Measurements from ENCODE around the gene CEP85L.

CEP85L gene

DNA sequence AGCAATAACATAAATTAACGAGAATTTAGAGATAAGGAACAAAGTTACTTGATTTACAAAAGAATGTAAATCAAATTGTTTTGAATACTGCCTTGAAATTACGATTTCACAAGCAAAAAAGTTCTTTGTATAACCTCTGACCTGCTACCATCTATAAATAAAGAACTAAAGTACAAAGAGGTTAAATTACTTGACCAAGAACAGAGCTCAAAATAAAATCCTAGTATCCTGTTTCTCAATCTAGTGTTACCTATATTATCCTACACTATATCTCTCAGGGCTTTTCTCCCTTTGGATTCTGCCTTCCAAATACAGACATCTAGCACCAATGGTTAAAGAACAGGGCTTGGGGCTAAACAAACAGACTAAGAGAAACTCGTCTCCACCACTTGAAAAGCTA is 59.5 kb downstream of the CEP85L start:
- ATAC-seq: no peak
- TF ChIP-seq ESRRG (CRISPR knock-in tag; IDR thresholded peaks at IDR 0.05) (no peak), PPARA (CRISPR knock-in tag; IDR thresholded peaks at IDR 0.05; ENCODE audit: borderline replicate concordance) (no peak), TCF4 (CRISPR knock-in tag; IDR thresholded peaks at IDR 0.05; ENCODE audit: borderline replicate concordance) (no peak), ZNF8 (CRISPR knock-in tag; IDR thresholded peaks at IDR 0.05) (no peak), ZFP3 (CRISPR knock-in tag; IDR thresholded peaks at IDR 0.05) (no peak), TOX (CRISPR knock-in tag; IDR thresholded peaks at IDR 0.05; ENCODE audit: borderline replicate concordance) (no peak), ISL1 (CRISPR knock-in tag; IDR thresholded peaks at IDR 0.05) (no peak), CSDC2 (CRISPR knock-in tag; IDR thresholded peaks at IDR 0.05) (no peak), GLIS3 (CRISPR knock-in tag; IDR thresholded peaks at IDR 0.05) (no peak), ARNTL (CRISPR knock-in tag; IDR thresholded peaks at IDR 0.05; ENCODE audit: borderline replicate concordance, low read depth) (no peak), ZNF70 (CRISPR knock-in tag; IDR thresholded peaks at IDR 0.05) (no peak), SNAI2 (CRISPR knock-in tag; IDR thresholded peaks at IDR 0.05) (no peak), ZNF565 (CRISPR knock-in tag; conservative IDR thresholded peaks at IDR 0.05; ENCODE audit: low read depth) (no peak)
- TF ChIP-seq, protein P1, sequence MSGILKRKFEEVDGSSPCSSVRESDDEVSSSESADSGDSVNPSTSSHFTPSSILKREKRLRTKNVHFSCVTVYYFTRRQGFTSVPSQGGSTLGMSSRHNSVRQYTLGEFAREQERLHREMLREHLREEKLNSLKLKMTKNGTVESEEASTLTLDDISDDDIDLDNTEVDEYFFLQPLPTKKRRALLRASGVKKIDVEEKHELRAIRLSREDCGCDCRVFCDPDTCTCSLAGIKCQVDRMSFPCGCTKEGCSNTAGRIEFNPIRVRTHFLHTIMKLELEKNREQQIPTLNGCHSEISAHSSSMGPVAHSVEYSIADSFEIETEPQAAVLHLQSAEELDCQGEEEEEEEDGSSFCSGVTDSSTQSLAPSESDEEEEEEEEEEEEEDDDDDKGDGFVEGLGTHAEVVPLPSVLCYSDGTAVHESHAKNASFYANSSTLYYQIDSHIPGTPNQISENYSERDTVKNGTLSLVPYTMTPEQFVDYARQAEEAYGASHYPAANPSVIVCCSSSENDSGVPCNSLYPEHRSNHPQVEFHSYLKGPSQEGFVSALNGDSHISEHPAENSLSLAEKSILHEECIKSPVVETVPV (CRISPR knock-in tag; IDR thresholded peaks at IDR 0.05): no peak

DNA sequence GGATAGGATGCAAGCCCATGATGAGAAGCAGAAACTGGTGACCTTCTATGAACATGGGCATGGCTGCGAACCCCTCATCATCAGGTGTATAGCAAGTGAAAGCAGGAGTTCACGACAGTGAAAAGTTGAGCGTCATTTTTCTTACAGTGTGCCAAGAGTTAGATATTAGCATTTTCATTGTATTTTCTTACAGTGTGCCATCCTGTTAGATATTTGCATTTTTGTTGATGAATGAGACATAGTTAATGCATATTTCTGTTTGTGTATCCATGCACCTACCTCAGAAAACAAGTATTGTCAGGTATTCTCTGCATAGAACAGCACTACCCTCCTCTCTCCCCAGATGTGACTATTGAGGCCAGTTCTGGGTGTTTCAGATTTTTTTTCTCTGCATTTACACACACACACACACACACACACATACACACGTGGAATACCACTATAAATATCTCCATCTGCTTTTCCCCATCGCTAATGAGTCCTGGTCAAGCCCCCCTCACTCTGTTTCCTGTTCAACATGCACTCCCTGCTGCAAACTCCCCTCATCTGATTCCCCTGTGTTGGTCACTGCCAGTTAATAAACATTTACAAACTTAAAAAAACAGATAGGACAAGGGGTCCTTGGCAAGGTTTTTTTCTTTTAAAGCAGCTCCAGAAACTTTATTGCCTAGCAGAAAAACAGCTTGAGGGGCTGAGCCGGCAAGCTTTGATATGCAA is 61.6 kb downstream of the CEP85L start:
- ATAC-seq: no peak
- TF ChIP-seq, protein P2, sequence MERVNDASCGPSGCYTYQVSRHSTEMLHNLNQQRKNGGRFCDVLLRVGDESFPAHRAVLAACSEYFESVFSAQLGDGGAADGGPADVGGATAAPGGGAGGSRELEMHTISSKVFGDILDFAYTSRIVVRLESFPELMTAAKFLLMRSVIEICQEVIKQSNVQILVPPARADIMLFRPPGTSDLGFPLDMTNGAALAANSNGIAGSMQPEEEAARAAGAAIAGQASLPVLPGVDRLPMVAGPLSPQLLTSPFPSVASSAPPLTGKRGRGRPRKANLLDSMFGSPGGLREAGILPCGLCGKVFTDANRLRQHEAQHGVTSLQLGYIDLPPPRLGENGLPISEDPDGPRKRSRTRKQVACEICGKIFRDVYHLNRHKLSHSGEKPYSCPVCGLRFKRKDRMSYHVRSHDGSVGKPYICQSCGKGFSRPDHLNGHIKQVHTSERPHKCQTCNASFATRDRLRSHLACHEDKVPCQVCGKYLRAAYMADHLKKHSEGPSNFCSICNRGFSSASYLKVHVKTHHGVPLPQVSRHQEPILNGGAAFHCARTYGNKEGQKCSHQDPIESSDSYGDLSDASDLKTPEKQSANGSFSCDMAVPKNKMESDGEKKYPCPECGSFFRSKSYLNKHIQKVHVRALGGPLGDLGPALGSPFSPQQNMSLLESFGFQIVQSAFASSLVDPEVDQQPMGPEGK (CRISPR knock-in tag; IDR thresholded peaks at IDR 0.05; ENCODE audit: borderline replicate concordance): no peak
- no peak for TF ChIP-seq SNAI2 (CRISPR knock-in tag; IDR thresholded peaks at IDR 0.05)
- TF ChIP-seq TOX (CRISPR knock-in tag; IDR thresholded peaks at IDR 0.05; ENCODE audit: borderline replicate concordance): no peak
- no peak for TF ChIP-seq ZFP30 (CRISPR knock-in tag; IDR thresholded peaks at IDR 0.05)
- no peak for TF ChIP-seq ARNTL (CRISPR knock-in tag; IDR thresholded peaks at IDR 0.05; ENCODE audit: borderline replicate concordance, low read depth)
- TF ChIP-seq ESRRG (CRISPR knock-in tag; IDR thresholded peaks at IDR 0.05): no peak
- TF ChIP-seq, protein P3, sequence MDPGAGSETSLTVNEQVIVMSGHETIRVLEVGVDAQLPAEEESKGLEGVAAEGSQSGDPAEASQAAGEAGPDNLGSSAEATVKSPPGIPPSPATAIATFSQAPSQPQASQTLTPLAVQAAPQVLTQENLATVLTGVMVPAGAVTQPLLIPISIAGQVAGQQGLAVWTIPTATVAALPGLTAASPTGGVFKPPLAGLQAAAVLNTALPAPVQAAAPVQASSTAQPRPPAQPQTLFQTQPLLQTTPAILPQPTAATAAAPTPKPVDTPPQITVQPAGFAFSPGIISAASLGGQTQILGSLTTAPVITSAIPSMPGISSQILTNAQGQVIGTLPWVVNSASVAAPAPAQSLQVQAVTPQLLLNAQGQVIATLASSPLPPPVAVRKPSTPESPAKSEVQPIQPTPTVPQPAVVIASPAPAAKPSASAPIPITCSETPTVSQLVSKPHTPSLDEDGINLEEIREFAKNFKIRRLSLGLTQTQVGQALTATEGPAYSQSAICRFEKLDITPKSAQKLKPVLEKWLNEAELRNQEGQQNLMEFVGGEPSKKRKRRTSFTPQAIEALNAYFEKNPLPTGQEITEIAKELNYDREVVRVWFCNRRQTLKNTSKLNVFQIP (CRISPR knock-in tag; IDR thresholded peaks at IDR 0.05; ENCODE audit: borderline replicate concordance, low read depth): no peak
- no peak for TF ChIP-seq ZC3H10 (CRISPR knock-in tag; IDR thresholded peaks at IDR 0.05)
- TF ChIP-seq, protein P4, sequence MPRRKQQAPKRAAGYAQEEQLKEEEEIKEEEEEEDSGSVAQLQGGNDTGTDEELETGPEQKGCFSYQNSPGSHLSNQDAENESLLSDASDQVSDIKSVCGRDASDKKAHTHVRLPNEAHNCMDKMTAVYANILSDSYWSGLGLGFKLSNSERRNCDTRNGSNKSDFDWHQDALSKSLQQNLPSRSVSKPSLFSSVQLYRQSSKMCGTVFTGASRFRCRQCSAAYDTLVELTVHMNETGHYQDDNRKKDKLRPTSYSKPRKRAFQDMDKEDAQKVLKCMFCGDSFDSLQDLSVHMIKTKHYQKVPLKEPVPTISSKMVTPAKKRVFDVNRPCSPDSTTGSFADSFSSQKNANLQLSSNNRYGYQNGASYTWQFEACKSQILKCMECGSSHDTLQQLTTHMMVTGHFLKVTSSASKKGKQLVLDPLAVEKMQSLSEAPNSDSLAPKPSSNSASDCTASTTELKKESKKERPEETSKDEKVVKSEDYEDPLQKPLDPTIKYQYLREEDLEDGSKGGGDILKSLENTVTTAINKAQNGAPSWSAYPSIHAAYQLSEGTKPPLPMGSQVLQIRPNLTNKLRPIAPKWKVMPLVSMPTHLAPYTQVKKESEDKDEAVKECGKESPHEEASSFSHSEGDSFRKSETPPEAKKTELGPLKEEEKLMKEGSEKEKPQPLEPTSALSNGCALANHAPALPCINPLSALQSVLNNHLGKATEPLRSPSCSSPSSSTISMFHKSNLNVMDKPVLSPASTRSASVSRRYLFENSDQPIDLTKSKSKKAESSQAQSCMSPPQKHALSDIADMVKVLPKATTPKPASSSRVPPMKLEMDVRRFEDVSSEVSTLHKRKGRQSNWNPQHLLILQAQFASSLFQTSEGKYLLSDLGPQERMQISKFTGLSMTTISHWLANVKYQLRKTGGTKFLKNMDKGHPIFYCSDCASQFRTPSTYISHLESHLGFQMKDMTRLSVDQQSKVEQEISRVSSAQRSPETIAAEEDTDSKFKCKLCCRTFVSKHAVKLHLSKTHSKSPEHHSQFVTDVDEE (CRISPR knock-in tag; IDR thresholded peaks at IDR 0.05): no peak
- TF ChIP-seq ZNF8 (CRISPR knock-in tag; IDR thresholded peaks at IDR 0.05): no peak

DNA sequence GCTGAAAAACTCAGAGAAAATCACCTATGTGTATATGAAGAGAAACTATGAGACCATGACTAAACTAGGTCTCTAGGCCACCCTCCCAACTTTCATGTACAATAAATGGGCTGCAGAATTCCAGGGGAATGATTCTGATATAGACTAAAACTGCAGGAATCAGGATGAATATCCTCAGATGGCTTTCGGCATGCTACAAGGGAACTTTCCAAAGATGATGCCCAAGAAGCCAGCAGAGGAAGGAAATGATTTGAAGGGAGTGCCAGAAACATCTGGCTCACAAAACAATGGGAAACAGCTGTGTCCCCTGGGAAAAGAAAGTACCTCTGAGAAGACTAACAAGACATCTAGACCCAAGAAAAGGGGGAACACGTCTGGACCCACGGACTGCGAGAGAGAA is 62.2 kb downstream of the CEP85L start:
- ATAC-seq: no peak
- TF ChIP-seq ZNF565 (CRISPR knock-in tag; conservative IDR thresholded peaks at IDR 0.05; ENCODE audit: low read depth) (no peak), SNAI2 (CRISPR knock-in tag; IDR thresholded peaks at IDR 0.05) (no peak), ZC3H10 (CRISPR knock-in tag; IDR thresholded peaks at IDR 0.05) (no peak), OSR1 (CRISPR knock-in tag; IDR thresholded peaks at IDR 0.05) (no peak), BACH2 (CRISPR knock-in tag; IDR thresholded peaks at IDR 0.05; ENCODE audit: borderline replicate concordance) (no peak), RARB (CRISPR knock-in tag; IDR thresholded peaks at IDR 0.05) (no peak), ZNF70 (CRISPR knock-in tag; IDR thresholded peaks at IDR 0.05) (no peak), CSDC2 (CRISPR knock-in tag; IDR thresholded peaks at IDR 0.05) (no peak), ZFP3 (CRISPR knock-in tag; IDR thresholded peaks at IDR 0.05) (no peak), PPARA (CRISPR knock-in tag; IDR thresholded peaks at IDR 0.05; ENCODE audit: borderline replicate concordance) (no peak), ZNF8 (CRISPR knock-in tag; IDR thresholded peaks at IDR 0.05) (no peak), ARNTL (CRISPR knock-in tag; IDR thresholded peaks at IDR 0.05; ENCODE audit: borderline replicate concordance, low read depth) (no peak)
- TF ChIP-seq, protein P3 (CRISPR knock-in tag; IDR thresholded peaks at IDR 0.05; ENCODE audit: borderline replicate concordance, low read depth): no peak
- TF ChIP-seq, protein P4 (CRISPR knock-in tag; IDR thresholded peaks at IDR 0.05): no peak
